OCI-LY1 (cell line): Measurements from ENCODE around the gene SDK2.
"Not testable (repeated sequence)": the region's sequence is repeated elsewhere in the genome, so short reads cannot be mapped to it uniquely, and the experiment has no call there.

ENCODE experiments used
- H2AFZ ChIP-seq: fragments of 200-600 bp; sonication (generic), shearing (Covaris generic); 2 replicates; pipeline ENCODE4 v1.6.0; 2014; ENCODE audit warnings: antibody characterized with exemption, mild to moderate bottlenecking, low read length
- H3F3A ChIP-seq: fragments of 200-600 bp; sonication (generic), shearing (Covaris generic); 2 replicates; pipeline ENCODE4 v1.6.0; 2014; ENCODE audit warnings: mild to moderate bottlenecking, antibody characterized with exemption, low read length, moderate library complexity; ENCODE audit not compliant: insufficient read depth
- H3K27ac ChIP-seq: fragments of 200-600 bp; sonication (generic); 2 replicates; pipeline ENCODE4 v1.5.1; 2014; ENCODE audit warnings: low read length, mixed run types, mild to moderate bottlenecking, low read depth; ENCODE audit not compliant: poor library complexity, severe bottlenecking
- H3K27me3 ChIP-seq: fragments of 200-600 bp; sonication (generic); 2 replicates; pipeline ENCODE4 v1.6.0; 2014; ENCODE audit warnings: antibody characterized with exemption, mild to moderate bottlenecking, low read length, moderate library complexity; ENCODE audit not compliant: insufficient read depth
- H3K36me3 ChIP-seq: fragments of 200-600 bp; sonication (generic); 2 replicates; pipeline ENCODE4 v1.6.1; 2014; ENCODE audit warnings: mild to moderate bottlenecking, antibody characterized with exemption, low read length, moderate library complexity, mixed read lengths; ENCODE audit not compliant: insufficient read depth
- H3K4me1 ChIP-seq: fragments of 200-600 bp; sonication (generic); 2 replicates; pipeline ENCODE4 v1.5.1; 2014; ENCODE audit warnings: mild to moderate bottlenecking, low read length, moderate library complexity; ENCODE audit not compliant: insufficient read depth, severe bottlenecking
- H3K4me2 ChIP-seq: fragments of 200-600 bp; sonication (generic), shearing (Covaris generic); 2 replicates; pipeline ENCODE4 v1.6.1; 2014; ENCODE audit warnings: low read length
- H3K4me3 ChIP-seq: fragments of 200-600 bp; sonication (generic); 2 replicates; pipeline ENCODE4 v1.5.1; 2014; ENCODE audit warnings: low read length, low read depth, mild to moderate bottlenecking, mixed read lengths; ENCODE audit not compliant: poor library complexity, severe bottlenecking
- H3K79me2 ChIP-seq: fragments of 200-600 bp; shearing (Covaris generic); 2 replicates; pipeline ENCODE4 v1.6.1; 2016; ENCODE audit warnings: mixed run types, low read length, mixed read lengths; ENCODE audit not compliant: insufficient read depth
- H3K9ac ChIP-seq: fragments of 200-600 bp; sonication (generic), shearing (Covaris generic); 2 replicates; pipeline ENCODE4 v1.6.1; 2014; ENCODE audit warnings: mild to moderate bottlenecking, low read length, mixed read lengths
- H3K9me2 ChIP-seq: fragments of 200-600 bp; sonication (generic), shearing (Covaris generic); 2 replicates; pipeline ENCODE4 v1.6.1; 2014; ENCODE audit warnings: low read depth, mild to moderate bottlenecking, low read length, mixed read lengths
- H3K9me3 ChIP-seq: fragments of 200-600 bp; shearing (Covaris generic); 2 replicates; pipeline ENCODE4 v1.6.1; 2014; ENCODE audit warnings: low read length, mixed read lengths
- H4K20me1 ChIP-seq: fragments of 200-600 bp; sonication (generic), shearing (Covaris generic); 2 replicates; pipeline ENCODE4 v1.6.0; 2016; ENCODE audit warnings: mild to moderate bottlenecking, low read length; ENCODE audit not compliant: insufficient read depth
- EZH2 ChIP-seq: fragments of 200-600 bp; sonication (generic), shearing (Covaris generic); IDR thresholded peaks from 2 replicates; pipeline ENCODE4 v1.8.0; 2017; ENCODE audit warnings: borderline replicate concordance, mixed run types, mild to moderate bottlenecking, antibody characterized with exemption, low read length, moderate library complexity, mixed read lengths
- TF ChIP-seq, protein P1 (sequence below): fragments of 200-600 bp; sonication (generic), shearing (Covaris generic); IDR thresholded peaks from 2 replicates; pipeline ENCODE4 v1.5.1; 2017; ENCODE audit warnings: mild to moderate bottlenecking, antibody characterized with exemption, low read length, moderate library complexity, mixed read lengths

SDK2 gene

DNA sequence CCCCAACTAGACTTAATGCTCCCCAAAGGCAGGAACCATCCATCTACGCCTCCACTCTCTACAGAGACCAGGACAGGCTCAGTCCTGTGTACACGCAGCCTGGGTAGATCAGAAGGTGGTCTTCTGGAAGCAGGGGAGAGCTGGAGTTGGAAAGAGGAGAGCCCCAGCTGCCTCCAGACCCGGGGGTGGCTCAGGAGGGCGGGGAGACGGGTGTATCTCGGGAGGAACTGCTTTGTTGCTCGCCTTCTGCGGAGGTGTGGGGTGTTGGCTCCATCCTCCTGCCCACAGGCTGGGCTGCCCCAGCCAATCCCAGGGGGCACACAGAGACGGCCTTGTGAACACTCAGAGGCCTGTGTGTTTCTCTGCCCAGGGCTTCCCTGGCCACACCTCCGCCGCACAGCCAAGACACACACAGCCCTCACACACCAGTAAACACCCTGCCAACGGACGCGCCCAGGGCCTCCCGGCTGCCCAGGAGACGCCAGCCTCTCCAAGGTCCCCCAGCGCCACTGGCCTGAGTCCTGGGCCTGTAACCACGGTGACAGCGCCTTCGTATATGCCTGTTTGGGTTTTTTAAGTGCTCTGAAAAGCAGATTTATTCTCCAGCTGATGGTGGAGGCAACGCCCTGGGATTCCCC is 189.1 kb downstream of the SDK2 start:
- H3K36me3 ChIP-seq: no peaks in the 10 kb centered on the region
- no peak for TF ChIP-seq EZH2
- TF ChIP-seq, protein P1, sequence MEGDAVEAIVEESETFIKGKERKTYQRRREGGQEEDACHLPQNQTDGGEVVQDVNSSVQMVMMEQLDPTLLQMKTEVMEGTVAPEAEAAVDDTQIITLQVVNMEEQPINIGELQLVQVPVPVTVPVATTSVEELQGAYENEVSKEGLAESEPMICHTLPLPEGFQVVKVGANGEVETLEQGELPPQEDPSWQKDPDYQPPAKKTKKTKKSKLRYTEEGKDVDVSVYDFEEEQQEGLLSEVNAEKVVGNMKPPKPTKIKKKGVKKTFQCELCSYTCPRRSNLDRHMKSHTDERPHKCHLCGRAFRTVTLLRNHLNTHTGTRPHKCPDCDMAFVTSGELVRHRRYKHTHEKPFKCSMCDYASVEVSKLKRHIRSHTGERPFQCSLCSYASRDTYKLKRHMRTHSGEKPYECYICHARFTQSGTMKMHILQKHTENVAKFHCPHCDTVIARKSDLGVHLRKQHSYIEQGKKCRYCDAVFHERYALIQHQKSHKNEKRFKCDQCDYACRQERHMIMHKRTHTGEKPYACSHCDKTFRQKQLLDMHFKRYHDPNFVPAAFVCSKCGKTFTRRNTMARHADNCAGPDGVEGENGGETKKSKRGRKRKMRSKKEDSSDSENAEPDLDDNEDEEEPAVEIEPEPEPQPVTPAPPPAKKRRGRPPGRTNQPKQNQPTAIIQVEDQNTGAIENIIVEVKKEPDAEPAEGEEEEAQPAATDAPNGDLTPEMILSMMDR: no peak
- no peak overlapping the region for H3K4me2 ChIP-seq
- no peaks in the 10 kb centered on the region for H3F3A ChIP-seq
- H3K9me3 ChIP-seq: no peaks in the 10 kb centered on the region
- H3K4me1 ChIP-seq: no peaks in the 10 kb centered on the region
- H3K79me2 ChIP-seq: no peaks in the 10 kb centered on the region
- no peak overlapping the region for H3K4me3 ChIP-seq
- H3K27me3 ChIP-seq: peaks cover 9% of the 10 kb centered on the region; the same call in 1 of the 2 replicates
- H3K9ac ChIP-seq: no peak overlapping the region
- H2AFZ ChIP-seq: no peak overlapping the region
- no peaks in the 10 kb centered on the region for H3K9me2 ChIP-seq
- H4K20me1 ChIP-seq: no peaks in the 10 kb centered on the region
- no peak overlapping the region for H3K27ac ChIP-seq

DNA sequence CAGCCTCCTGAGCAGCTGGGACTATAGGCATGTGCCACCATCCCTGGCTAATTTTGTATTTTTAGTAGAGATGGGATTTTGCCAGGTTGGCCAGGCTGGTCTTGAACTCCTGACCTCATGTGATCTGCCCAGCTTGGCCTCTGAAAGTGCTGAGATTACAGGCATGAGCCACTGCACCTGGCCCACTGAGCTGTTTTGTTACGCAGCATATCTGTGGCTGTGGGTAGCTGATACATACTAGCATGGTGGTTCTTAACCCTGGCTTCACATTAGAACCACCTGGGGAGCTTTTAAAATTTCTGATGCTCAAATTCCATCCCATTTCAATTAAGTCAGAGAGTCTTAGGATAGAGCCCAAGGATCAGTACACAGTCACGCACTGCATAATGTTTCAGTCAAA is 190.8 kb downstream of the SDK2 start:
- not testable (repeated sequence) for H3K9me2 ChIP-seq, H3K27ac ChIP-seq, H4K20me1 ChIP-seq, H3K27me3 ChIP-seq, H3K9me3 ChIP-seq, H3K9ac ChIP-seq, H3K4me1 ChIP-seq, H3F3A ChIP-seq, H3K4me3 ChIP-seq, H3K4me2 ChIP-seq, H3K79me2 ChIP-seq, H2AFZ ChIP-seq, H3K36me3 ChIP-seq

DNA sequence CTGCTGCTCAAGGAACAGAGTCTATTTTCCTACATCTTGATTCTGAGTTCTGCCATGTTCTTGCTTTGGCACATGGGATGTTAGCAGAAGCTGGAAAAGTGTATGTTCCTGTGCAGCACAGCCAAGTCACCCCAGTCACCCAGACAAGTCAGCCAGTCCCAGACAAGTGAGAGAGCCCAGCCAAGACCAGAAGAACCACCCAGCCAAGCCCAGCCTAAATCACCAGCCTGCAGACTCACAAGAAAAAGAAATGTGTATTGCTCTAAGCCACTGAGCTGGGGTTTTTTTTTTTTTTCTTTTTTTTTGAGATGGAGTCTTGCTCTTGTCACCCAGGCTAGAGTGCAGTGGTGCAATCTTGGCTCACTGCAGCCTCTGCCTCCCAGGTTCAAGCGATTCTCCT is 191.2 kb downstream of the SDK2 start:
- Histone ChIP-seq H3K27me3 (peaks cover 9% of the 10 kb centered on the region; the same call in 1 of the 2 replicates), H3K4me2 (no peak overlapping the region), H3F3A (no peaks in the 10 kb centered on the region), H3K79me2 (no peaks in the 10 kb centered on the region), H2AFZ (no peak overlapping the region), H3K27ac (no peak overlapping the region), H3K9ac (no peak overlapping the region), H3K9me2 (no peaks in the 10 kb centered on the region), H3K9me3 (no peaks in the 10 kb centered on the region), H3K4me3 (no peak overlapping the region), H3K4me1 (no peaks in the 10 kb centered on the region), H4K20me1 (no peaks in the 10 kb centered on the region), H3K36me3 (no peaks in the 10 kb centered on the region)
- TF ChIP-seq, protein P1: no peak
- no peak for TF ChIP-seq EZH2

DNA sequence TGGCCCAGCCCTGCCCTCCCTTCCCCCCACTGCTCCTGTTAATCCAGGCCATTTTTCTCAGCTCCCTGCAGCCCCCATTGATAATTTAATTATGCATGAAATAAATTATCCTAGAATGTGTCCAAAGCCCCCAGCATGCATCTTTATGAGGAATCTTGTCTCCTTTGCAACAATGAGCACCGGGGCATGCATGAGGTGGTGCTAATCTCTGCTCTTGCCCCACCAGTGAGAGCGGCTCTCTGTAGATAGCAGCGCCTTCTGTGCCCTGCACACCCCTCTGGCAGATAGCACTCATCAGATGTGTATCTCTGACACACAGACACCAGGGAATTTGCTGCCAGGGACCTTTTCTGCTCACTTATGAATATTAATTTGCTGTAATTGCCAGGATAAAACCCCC is 192.2 kb downstream of the SDK2 start:
- Histone ChIP-seq H3K9me3 (no peaks in the 10 kb centered on the region), H2AFZ (no peak overlapping the region), H3K27me3 (peaks cover 9% of the 10 kb centered on the region; the same call in 1 of the 2 replicates), H3K4me2 (no peak overlapping the region), H3K36me3 (no peaks in the 10 kb centered on the region), H3K27ac (no peak overlapping the region), H3K4me1 (no peaks in the 10 kb centered on the region), H3K9me2 (no peaks in the 10 kb centered on the region), H3K4me3 (no peak overlapping the region), H3K9ac (no peak overlapping the region), H4K20me1 (no peaks in the 10 kb centered on the region), H3F3A (no peaks in the 10 kb centered on the region), H3K79me2 (no peaks in the 10 kb centered on the region)
- no peak for TF ChIP-seq EZH2
- TF ChIP-seq, protein P1: no peak
